IPS-NIHi7 (cell line): ENCODE results near the gene TCAP.
A peak's percentile ranks its signal among the peaks of the same experiment; 100 is the strongest.
"Not testable (repeated sequence)": the region's sequence is repeated elsewhere in the genome, so short reads cannot be mapped to it uniquely, and the experiment has no call there.

Experiments used
- DNase-seq: peaks from one replicate; pipeline ENCODE4 v3.0.0; 2012; ENCODE audit warnings: mixed read lengths; ENCODE audit errors: extremely low spot score

TCAP gene

DNA sequence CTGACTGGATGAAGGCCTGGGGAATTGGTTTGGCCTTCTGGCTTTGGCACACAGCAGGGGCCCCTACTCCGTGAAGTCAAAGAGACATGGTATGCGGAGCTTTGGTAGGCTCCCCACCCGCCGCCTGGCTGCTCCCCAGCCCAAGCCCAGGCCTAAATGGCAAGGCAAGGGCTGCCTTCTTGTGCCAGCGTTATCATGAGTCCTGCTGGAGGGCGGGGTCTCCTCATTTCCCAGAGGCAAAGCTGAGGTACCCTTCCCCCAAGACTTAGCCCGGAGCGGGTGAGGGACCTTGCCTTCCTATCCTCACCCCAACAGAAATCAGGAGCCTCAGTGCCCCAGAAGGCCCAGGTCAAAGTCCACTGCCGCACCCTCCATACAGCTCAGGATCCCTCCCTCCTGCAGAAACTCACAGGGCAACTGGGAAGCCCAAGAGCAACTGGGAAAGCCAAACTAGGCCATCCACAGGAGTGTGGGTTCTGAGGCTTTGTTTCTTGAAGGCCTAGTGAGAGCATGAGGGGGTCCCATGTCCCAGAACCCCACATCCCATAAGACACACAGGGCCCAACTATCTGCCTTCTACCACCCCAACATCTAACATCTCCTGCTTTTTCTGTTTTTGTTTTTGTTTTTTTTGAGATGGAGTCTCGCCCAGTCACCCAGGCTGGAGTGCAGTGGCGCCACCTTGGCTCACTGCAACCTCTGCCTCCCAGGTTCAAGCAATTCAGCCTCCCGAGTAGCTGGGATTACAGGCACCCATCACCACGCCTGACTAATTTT, 13.4 kb downstream of the TCAP start:
- no peak for DNase-seq

- DNase-seq: no peak
Measured at GRCh38 chr17:39679521-39680192, 14.5 kb downstream of the TCAP start.

- no peak for DNase-seq
Measured at GRCh38 chr17:39683295-39683939, 18.3 kb downstream of the TCAP start.

DNA sequence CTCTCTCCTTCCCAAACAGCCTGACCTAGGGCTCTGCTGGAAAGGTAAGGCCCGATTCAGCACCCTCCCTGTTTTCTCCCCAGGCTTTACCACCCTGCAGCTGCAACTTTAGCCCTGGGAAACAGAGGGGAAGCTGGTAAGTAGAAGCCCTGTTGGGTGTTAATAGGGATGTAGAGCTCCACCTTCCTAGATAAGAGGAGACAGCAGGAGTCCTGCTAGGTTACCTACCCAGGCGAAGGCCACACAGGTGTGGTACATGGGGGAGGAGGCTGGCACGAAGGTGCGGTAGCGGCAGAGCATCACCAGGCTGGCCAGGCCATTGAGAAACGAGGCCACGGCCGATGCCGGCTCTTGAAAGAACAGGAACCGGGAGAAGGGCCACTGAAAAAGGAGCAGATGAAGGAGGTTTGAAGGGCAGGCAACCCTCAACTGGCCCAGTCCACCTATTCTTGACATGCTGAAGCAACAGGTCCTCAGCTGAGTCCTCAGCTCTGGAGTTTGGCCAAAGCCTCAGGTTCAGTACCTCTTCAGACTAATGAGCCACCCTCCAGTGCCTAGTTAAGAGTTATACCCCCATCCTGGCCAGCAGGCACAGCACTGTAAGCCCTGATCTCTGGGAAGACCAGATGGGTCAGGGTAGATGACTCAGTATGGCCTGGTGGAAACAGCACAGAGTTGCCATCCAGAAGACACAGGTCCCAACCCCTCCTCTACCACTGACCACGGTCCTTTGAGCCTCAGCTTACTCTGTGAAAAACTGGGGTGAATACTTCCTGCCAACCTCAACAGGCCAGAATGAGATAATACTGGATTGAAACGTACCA, 19.4 kb downstream of the TCAP start:
- no peak for DNase-seq

GRCh38 chr17:39687101-39687545, 22.0 kb downstream of the TCAP start:
- no peak for DNase-seq

- peak; percentile 92 for DNase-seq
Measured at GRCh38 chr17:39687546-39688474, 22.7 kb downstream of the TCAP start, which contains the start of gene PGAP3. TSS of gene PGAP3 (minus strand) at chr17:39688057. CDS start at chr17:39688014, 43 bp downstream.

DNA sequence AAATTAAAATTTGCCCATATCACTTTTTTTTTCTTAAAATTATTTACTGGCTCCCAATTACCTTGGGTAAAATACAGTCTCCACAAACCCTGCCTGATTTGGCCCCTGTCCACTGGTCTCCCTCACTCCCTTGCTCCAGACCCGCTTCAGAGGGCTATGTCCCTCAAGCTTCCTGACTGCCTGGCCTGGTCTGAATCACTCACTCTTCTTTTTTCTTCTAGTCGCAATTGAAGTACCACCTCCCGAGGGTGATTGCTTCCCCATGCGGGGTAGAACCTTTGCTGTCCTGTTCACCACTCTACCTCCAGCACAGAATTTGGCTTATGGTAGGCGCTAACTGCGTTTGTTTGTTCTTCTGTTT, 23.3 kb downstream of the TCAP start:
- DNase-seq: no peak

DNA sequence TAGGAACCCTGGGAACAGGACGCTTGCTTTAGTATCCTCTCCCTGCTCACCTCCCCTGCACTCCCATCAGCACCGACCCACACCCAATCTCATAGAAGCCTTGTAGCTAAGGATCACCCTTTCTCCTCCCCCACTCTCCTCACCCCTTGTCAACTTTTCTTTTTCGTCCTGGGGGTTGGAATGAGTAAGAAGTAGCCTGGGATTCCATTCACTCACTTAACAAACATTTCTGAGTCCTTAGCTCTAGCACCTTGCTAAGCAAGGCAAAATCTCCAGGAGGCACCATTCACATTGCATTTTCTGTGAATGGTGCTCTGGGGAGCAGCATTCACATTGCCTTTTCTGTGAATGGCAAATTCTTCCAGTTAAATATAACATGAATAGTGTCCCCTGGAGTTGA, 23.8 kb downstream of the TCAP start:
- DNase-seq: no peak

DNA sequence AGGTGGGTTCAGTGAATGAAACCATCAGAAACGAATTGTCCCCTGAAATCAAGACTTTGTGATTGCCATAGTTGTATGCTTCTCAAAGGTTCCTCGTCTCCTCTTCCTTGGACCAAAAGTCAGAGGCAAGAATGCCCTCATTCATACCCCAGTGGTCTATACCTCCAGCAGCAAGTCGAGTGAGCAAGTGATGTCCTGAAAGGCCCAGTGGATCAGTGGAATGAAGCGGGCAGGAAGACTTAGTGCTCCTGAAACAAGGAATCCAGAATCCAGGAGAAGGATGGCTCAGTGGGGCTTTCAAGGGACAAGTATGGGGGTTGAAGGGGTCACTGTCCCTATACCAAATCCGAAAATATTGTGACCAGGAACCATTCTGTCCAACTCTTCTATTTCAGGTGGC, 29.4 kb downstream of the TCAP start:
- no peak for DNase-seq

GRCh38 chr17:39695089-39695474, 29.9 kb downstream of the TCAP start:
- DNase-seq: no peak

GRCh38 chr17:39696731-39697130, 31.6 kb downstream of the TCAP start:
- DNase-seq: no peak

DNA sequence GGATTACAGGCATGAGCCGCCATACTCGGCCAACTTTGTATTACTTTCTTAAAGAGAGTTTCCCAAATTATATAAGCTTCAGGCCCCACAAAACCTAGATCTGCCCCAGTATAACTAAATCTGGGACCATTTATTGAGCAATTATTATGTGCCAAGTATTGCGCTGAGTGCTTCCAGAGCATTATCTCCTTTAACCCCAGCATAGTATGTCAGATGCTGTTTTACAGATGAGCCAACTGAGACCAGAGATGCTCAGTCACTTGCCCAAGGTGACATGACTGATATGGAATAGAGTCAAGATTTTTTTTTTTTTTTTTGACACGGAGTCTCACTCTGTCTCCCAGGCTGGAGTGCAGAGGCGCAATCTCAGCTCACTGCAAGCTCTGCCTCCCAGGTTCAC, 32.8 kb downstream of the TCAP start:
- DNase-seq: no peak

DNA sequence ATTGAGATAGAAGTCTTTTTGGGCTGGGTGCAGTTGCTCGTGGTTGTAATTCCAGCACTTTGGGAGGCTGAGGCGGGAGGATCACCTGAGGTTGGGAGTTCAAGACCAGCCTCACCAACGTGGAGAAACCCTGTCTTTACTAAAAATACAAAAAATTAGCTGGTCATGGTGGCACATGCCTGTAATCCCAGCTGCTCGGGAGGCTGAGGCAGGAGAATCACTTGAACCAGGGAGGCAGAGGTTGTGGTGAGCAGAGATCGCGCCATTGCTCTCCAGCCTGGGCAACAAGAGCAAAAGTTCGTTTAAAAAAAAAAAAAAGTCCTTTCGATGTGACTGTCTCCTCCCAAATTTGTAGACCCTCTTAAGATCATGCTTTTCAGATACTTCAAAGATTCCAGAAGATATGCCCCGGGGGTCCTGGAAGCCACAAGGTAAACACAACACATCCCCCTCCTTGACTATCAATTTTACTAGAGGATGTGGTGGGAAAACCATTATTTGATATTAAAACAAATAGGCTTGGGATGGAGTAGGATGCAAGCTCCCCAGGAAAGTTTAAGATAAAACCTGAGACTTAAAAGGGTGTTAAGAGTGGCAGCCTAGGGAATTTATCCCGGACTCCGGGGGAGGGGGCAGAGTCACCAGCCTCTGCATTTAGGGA, 34.1 kb downstream of the TCAP start:
- DNase-seq: not testable (repeated sequence)

GRCh38 chr17:39699818-39700147, 34.6 kb downstream of the TCAP start, which contains the start of gene ERBB2:
TSS of gene ERBB2 (plus strand) at chr17:39700064. CDS start at chr17:39700239, 175 bp downstream.
- peak; percentile 74 for DNase-seq

- no peak for DNase-seq
Measured at GRCh38 chr17:39700148-39700987, 35.2 kb downstream of the TCAP start.

DNA sequence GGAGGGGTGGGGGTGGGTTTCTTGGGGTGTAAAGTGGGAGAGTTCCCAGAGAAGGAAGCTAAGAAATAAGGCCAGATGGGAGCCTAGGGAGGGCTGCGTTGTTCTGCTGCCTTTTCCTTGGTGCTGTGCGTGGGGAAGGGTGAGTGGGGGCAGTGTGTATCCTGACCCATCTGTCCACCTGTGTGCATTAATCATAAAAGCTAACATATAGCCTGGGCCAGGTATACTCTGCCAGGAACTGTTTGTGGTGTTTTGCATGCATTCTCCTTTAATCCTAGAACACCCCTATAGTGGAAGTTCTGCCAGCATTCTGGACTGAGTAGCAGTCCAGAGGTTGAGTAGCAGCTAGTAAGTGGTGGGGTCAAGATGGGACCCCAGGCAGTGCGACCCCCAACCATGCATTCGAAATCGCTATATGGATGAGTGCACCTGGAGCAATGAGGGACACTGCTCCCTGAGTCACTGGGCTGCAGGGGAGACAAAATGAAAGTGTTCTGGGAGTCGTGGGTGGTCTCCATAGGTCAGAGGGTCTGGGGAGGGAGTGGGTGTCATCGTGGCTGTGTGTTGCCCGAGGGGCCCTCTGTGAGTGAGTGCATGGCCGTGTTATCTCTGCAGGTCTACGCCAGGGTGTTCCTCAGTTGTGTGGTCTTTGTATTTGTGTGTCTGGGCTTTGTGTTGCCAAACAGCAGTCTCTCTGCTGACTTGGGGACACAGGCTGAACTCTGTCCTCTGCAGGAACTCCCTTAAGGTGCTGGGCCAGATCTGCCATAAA, 36.0 kb downstream of the TCAP start:
- DNase-seq: no peak

GRCh38 chr17:39701784-39702422, 36.8 kb downstream of the TCAP start:
- DNase-seq: no peak
